Hepatic stellate cell (primary cell): Measurements from ENCODE around the gene GTF2H2.
"Not testable (repeated sequence)": the region's sequence is repeated elsewhere in the genome, so short reads cannot be mapped to it uniquely, and the experiment has no call there.

Source experiments
- DNase-seq: peaks from one replicate; pipeline ENCODE4 v3.0.0; 2011; ENCODE audit warnings: low spot score

GTF2H2 gene

GRCh38 chr5:71013575-71013974 lies 53.9 kb downstream of the GTF2H2 start:
- DNase-seq: no peak

- no peak for DNase-seq
These were observed 56.2 kb downstream of the GTF2H2 start for GRCh38 chr5:71011194-71011792.

GRCh38 chr5:71006983-71007382 lies 60.5 kb downstream of the GTF2H2 start:
- not testable (repeated sequence) for DNase-seq
